Measurements from ENCODE around the gene ALDH5A1. TPM values are rescaled to one million over a fixed set of nuclear protein-coding genes. Genes with fewer than 3 reads are reported as not detected.
A peak's percentile ranks its signal among the peaks of the same experiment; 100 is the strongest.

Gene ALDH5A1
- total RNA-seq, 1 donor from 2014 or later, result 0.53 TPM

DNA sequence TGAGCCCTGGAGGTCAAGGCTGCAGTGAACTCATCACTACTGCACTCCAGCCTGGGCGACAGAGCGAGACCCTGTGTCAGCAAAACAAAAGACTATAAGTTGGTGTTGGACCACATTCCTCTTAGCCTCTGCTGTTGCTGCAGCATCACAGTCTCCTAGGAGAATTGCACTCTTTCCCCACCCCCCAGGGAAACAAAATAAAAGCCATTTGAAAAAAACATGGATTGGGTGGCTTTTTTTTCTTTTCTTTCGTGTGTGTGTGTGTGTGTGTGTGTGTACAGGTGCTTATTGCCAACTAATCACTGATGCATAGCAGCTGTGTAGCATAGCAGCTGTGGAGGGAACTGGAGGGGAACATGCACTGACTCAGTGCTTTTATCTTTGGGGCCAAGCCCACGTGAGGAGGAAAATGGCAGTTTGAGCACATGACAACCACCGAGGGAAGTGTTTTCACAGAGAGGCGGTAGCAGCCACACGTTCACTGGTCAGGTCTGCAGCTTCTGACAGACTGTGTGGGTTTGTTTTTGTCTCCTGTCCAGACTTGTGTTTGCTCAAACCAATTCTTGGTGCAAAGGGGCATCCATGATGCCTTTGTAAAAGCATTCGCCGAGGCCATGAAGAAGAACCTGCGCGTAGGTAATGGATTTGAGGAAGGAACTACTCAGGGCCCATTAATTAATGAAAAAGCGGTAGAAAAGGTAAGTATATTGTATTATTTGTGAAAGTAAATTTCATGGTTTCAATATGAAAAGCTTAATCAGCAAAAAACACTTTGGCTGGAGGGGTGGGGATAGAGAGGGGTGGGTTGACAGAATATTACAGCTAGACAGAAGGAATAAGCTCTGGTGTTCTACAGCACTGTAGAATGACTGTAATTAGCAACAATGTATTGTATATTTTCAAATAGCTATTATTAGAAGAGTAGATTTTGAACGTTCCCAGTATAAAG lies 27.7 kb downstream of the ALDH5A1 start:
- DNase-seq (ENCODE audit: low read depth), result no peak
- no peak for FAIRE-seq
- Histone ChIP-seq H3K4me3 (ENCODE audit: low read depth, low read length) (no peak overlapping the region), H3K36me3 (ENCODE audit: control insufficient read depth, insufficient read depth, low read length) (no peaks in the 10 kb centered on the region), H3K27me3 (ENCODE audit: control insufficient read depth, insufficient read depth, low read length) (no peaks in the 10 kb centered on the region)
- TF ChIP-seq, protein P1, sequence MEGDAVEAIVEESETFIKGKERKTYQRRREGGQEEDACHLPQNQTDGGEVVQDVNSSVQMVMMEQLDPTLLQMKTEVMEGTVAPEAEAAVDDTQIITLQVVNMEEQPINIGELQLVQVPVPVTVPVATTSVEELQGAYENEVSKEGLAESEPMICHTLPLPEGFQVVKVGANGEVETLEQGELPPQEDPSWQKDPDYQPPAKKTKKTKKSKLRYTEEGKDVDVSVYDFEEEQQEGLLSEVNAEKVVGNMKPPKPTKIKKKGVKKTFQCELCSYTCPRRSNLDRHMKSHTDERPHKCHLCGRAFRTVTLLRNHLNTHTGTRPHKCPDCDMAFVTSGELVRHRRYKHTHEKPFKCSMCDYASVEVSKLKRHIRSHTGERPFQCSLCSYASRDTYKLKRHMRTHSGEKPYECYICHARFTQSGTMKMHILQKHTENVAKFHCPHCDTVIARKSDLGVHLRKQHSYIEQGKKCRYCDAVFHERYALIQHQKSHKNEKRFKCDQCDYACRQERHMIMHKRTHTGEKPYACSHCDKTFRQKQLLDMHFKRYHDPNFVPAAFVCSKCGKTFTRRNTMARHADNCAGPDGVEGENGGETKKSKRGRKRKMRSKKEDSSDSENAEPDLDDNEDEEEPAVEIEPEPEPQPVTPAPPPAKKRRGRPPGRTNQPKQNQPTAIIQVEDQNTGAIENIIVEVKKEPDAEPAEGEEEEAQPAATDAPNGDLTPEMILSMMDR (IDR thresholded peaks at IDR 0.05; ENCODE audit: insufficient read depth, low read length, severe bottlenecking), result no peak

- FAIRE-seq (no peak), DNase-seq (ENCODE audit: low read depth) (no peak)
- no peaks in the 10 kb centered on the region for H3K27me3 ChIP-seq (ENCODE audit: control insufficient read depth, insufficient read depth, low read length)
- no peaks in the 10 kb centered on the region for H3K36me3 ChIP-seq (ENCODE audit: control insufficient read depth, insufficient read depth, low read length)
- no peak overlapping the region for H3K4me3 ChIP-seq (ENCODE audit: low read depth, low read length)
- TF ChIP-seq, protein P1 (IDR thresholded peaks at IDR 0.05; ENCODE audit: insufficient read depth, low read length, severe bottlenecking), result no peak
Measured at GRCh38 chr6:24524329-24524728, 29.6 kb downstream of the ALDH5A1 start.

GRCh38 chr6:24524805-24525204 lies 30.0 kb downstream of the ALDH5A1 start:
- TF ChIP-seq, protein P1 (IDR thresholded peaks at IDR 0.05; ENCODE audit: insufficient read depth, low read length, severe bottlenecking), result peak; percentile 56
- FAIRE-seq, result no peak
- peak; percentile 58 for DNase-seq (ENCODE audit: low read depth)
- Histone ChIP-seq H3K36me3 (ENCODE audit: control insufficient read depth, insufficient read depth, low read length) (no peaks in the 10 kb centered on the region), H3K27me3 (ENCODE audit: control insufficient read depth, insufficient read depth, low read length) (no peaks in the 10 kb centered on the region), H3K4me3 (ENCODE audit: low read depth, low read length) (no peak overlapping the region)

DNA sequence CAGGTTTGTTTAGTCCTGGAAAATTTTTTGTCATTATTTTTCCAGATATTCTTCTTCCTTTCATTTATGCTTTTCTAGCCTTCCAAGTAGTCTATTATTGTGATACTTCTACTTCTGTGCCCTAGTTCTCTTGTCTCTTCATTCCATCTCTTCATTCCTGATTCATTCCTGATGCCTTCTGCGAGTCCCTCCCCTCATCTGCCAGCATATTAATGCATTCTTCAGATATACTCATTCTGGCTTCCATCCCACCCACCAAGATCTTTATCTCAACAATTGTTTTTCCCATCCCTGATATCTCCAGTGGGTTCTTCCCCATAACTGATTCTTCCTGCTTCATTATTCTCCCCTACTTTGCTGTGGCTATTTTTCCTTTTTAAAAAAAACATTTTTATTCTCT lies 35.2 kb downstream of the ALDH5A1 start:
- Histone ChIP-seq H3K4me3 (ENCODE audit: low read depth, low read length) (no peak overlapping the region), H3K27me3 (ENCODE audit: control insufficient read depth, insufficient read depth, low read length) (no peaks in the 10 kb centered on the region), H3K36me3 (ENCODE audit: control insufficient read depth, insufficient read depth, low read length) (no peaks in the 10 kb centered on the region)
- DNase-seq (ENCODE audit: low read depth) (no peak), FAIRE-seq (no peak)
- TF ChIP-seq, protein P1 (IDR thresholded peaks at IDR 0.05; ENCODE audit: insufficient read depth, low read length, severe bottlenecking), result no peak

GRCh38 chr6:24534329-24534728 lies 39.6 kb downstream of the ALDH5A1 start:
- DNase-seq (ENCODE audit: low read depth), result no peak
- Histone ChIP-seq H3K4me3 (ENCODE audit: low read depth, low read length) (no peak overlapping the region), H3K36me3 (ENCODE audit: control insufficient read depth, insufficient read depth, low read length) (no peaks in the 10 kb centered on the region), H3K27me3 (ENCODE audit: control insufficient read depth, insufficient read depth, low read length) (no peaks in the 10 kb centered on the region)
- TF ChIP-seq, protein P1 (IDR thresholded peaks at IDR 0.05; ENCODE audit: insufficient read depth, low read length, severe bottlenecking), result no peak
- FAIRE-seq, result no peak

All from bronchial epithelial cell (primary cell).